ENCODE results near the gene TAC4. TPM values are rescaled to one million over a fixed set of nuclear protein-coding genes. Genes with fewer than 3 reads are reported as not detected.

Gene TAC4
- total RNA-seq, 1 experiment from 2014 or later, result not detected

- no peak overlapping the region for H3K9ac ChIP-seq (ENCODE audit: extremely low read depth, insufficient read length, low read length)
- H3K27ac ChIP-seq (ENCODE audit: insufficient read length, low read depth, low read length), result no peak overlapping the region
- no peak overlapping the region for H4K5ac ChIP-seq (ENCODE audit: insufficient read length, low read depth, low read length)
- H2BK15ac ChIP-seq (ENCODE audit: low read depth, low read length), result no peak overlapping the region
- no peak overlapping the region for H2AK5ac ChIP-seq (ENCODE audit: insufficient read length, low read length)
- DNase-seq, result no peak
- H4K8ac ChIP-seq (replicated peaks; ENCODE audit: insufficient read length, low read depth, low read length), result no peak overlapping the region
- no peak overlapping the region for H3K4ac ChIP-seq (ENCODE audit: low read depth, low read length)
- H3K14ac ChIP-seq (ENCODE audit: insufficient read depth, low read length), result no peak overlapping the region
- no peaks in the 10 kb centered on the region for H4K20me1 ChIP-seq (ENCODE audit: control insufficient read depth, insufficient read depth, insufficient read length)
- no peaks in the 10 kb centered on the region for H3K79me2 ChIP-seq (ENCODE audit: insufficient read depth, low read length)
- H3K27me3 ChIP-seq (ENCODE audit: insufficient read depth, low read length), result peaks cover 9% of the 10 kb centered on the region; the same call in 1 of the 2 replicates
- no CpG with 5 or more reads among the region's 12 CpGs for WGBS (ENCODE audit: extremely low coverage, insufficient read length, low lambda C conversion rate)
- no peak overlapping the region for H2BK120ac ChIP-seq (ENCODE audit: low read depth, low read length, poor library complexity, severe bottlenecking)
- no peak overlapping the region for H3K27ac Mint-ChIP-seq
- no peak overlapping the region for H3K4me2 ChIP-seq (ENCODE audit: insufficient read depth, insufficient read length, low read length)
- H2AFZ ChIP-seq (ENCODE audit: low read length), result no peak overlapping the region
- no peaks in the 10 kb centered on the region for H3K79me1 ChIP-seq (ENCODE audit: insufficient read depth, low read depth, low read length, poor library complexity, severe bottlenecking)
- H4K91ac ChIP-seq (ENCODE audit: insufficient read length, low read depth, low read length), result no peak overlapping the region
- H3K4me3 Mint-ChIP-seq, result peak overlapping the region in 1 of 2 experiments; percentile 56; a peak in 2 of 5 replicates
- no peak overlapping the region for H3K56ac ChIP-seq (ENCODE audit: insufficient read length, low read depth, low read length)
- peaks cover 1% of the 10 kb centered on the region; the same call in 1 of the 2 replicates for H3K4me1 ChIP-seq (ENCODE audit: insufficient read depth, low read length)
- H3K18ac ChIP-seq (ENCODE audit: insufficient read length, low read depth, low read length), result no peak overlapping the region
- H3K23me2 ChIP-seq (ENCODE audit: insufficient read length, low read depth, low read length, poor library complexity, severe bottlenecking), result no peaks in the 10 kb centered on the region
- no peak overlapping the region for H3K23ac ChIP-seq (ENCODE audit: insufficient read length, low read depth, low read length)
- H2BK20ac ChIP-seq (ENCODE audit: low read depth, low read length, poor library complexity, severe bottlenecking), result no peak overlapping the region
- peaks cover 20 to 40% of the 10 kb centered on the region in 2 experiments for H3K4me1 Mint-ChIP-seq
- no peaks in the 10 kb centered on the region for H3K9me3 ChIP-seq (ENCODE audit: control insufficient read depth, low read depth, low read length)
- no peaks in the 10 kb centered on the region for H3K36me3 Mint-ChIP-seq (ENCODE audit: insufficient read depth in 1 of 3, low read depth in 3 of 3)
- H3T11ph ChIP-seq (ENCODE audit: low read length), result no peak overlapping the region
- no peak overlapping the region for H2BK12ac ChIP-seq (ENCODE audit: insufficient read length, low read depth, low read length)
- H3K9me3 Mint-ChIP-seq, result no peaks in the 10 kb centered on the region
- H3K27me3 Mint-ChIP-seq (ENCODE audit: low read depth), result peaks cover 37% of the 10 kb centered on the region
- no peak for TF ChIP-seq CTCF (conservative IDR thresholded peaks at IDR 0.05)
- H2BK5ac ChIP-seq (ENCODE audit: insufficient read length, low read length), result no peak overlapping the region
Observed at GRCh38 chr17:49889500-49889899, 41.6 kb upstream of the TAC4 start.
